Activated CD4-positive, alpha-beta T cell treated with anti-CD3 and anti-CD28 coated beads for 1 hour (primary cell): ENCODE results near the gene ZC3H7A.

Source experiments
- DNase-seq: peaks from one replicate; pipeline ENCODE4 v3.0.0-alpha.2; 2020

ZC3H7A gene

GRCh38 chr16:11734653-11735043, 62.4 kb downstream of the ZC3H7A start:
- DNase-seq: no peak

GRCh38 chr16:11734025-11734652, 62.9 kb downstream of the ZC3H7A start:
- DNase-seq: no peak

GRCh38 chr16:11731222-11731621, 65.8 kb downstream of the ZC3H7A start:
- DNase-seq: no peak

GRCh38 chr16:11729787-11730186, 67.3 kb downstream of the ZC3H7A start:
- DNase-seq: no peak

- no peak for DNase-seq
These were observed 69.1 kb downstream of the ZC3H7A start for GRCh38 chr16:11727796-11728543.

- no peak for DNase-seq
These were observed 71.0 kb downstream of the ZC3H7A start for GRCh38 chr16:11726008-11726407.

GRCh38 chr16:11725457-11725856, 71.6 kb downstream of the ZC3H7A start:
- DNase-seq: no peak

- DNase-seq: no peak
These were observed 74.6 kb downstream of the ZC3H7A start for GRCh38 chr16:11722468-11722808.

- DNase-seq: no peak
These were observed 75.1 kb downstream of the ZC3H7A start for GRCh38 chr16:11721781-11722467.

- no peak for DNase-seq
These were observed 77.3 kb downstream of the ZC3H7A start for GRCh38 chr16:11719762-11720161.

- DNase-seq: no peak
These were observed 77.9 kb downstream of the ZC3H7A start for GRCh38 chr16:11719171-11719570.

- no peak for DNase-seq
These were observed 79.2 kb downstream of the ZC3H7A start for GRCh38 chr16:11717811-11718210.

- DNase-seq: no peak
These were observed 80.7 kb downstream of the ZC3H7A start for GRCh38 chr16:11716336-11716735.

GRCh38 chr16:11715246-11715947, 81.7 kb downstream of the ZC3H7A start:
- DNase-seq: no peak

GRCh38 chr16:11712122-11712521, 84.9 kb downstream of the ZC3H7A start:
- no peak for DNase-seq

- no peak for DNase-seq
These were observed 85.4 kb downstream of the ZC3H7A start for GRCh38 chr16:11711662-11712061.

GRCh38 chr16:11708421-11708820, 88.6 kb downstream of the ZC3H7A start:
- no peak for DNase-seq

GRCh38 chr16:11707679-11708197, 89.3 kb downstream of the ZC3H7A start:
- no peak for DNase-seq

- no peak for DNase-seq
These were observed 90.8 kb downstream of the ZC3H7A start for GRCh38 chr16:11706180-11706742.

- DNase-seq: no peak
These were observed 91.6 kb downstream of the ZC3H7A start for GRCh38 chr16:11705311-11706025.
